RWPE2 (cell line): ENCODE results near the gene CDHR2.

ENCODE experiments used
- ATAC-seq: fragments of 200-7000 bp; cut with Tn5 transposase; 3 replicates; pipeline ENCODE4 v1.9.1; 2021; ENCODE audit warnings: low read depth
- DNase-seq: peaks from one replicate; pipeline ENCODE4 v3.0.0-alpha.2; 2020; ENCODE audit warnings: low spot score
- H3K27ac ChIP-seq: fragments of 450-650 bp; 2 replicates; pipeline ENCODE4 v1.5.1; 2017; ENCODE audit warnings: mild to moderate bottlenecking; ENCODE audit not compliant: poor library complexity, severe bottlenecking
- H3K27me3 ChIP-seq: fragments of 250-450 bp; sonication (Bioruptor Pico); 2 replicates; pipeline ENCODE4 v1.5.1; 2021; ENCODE audit warnings: mild to moderate bottlenecking, moderate library complexity; ENCODE audit not compliant: insufficient read depth, poor library complexity, severe bottlenecking
- H3K36me3 ChIP-seq: fragments of 250-450 bp; sonication (Bioruptor Pico); 2 replicates; pipeline ENCODE4 v1.5.1; 2020; ENCODE audit warnings: low read depth, mild to moderate bottlenecking, moderate library complexity
- H3K4me1 ChIP-seq: fragments of 250-450 bp; sonication (Bioruptor Pico); 2 replicates; pipeline ENCODE4 v1.5.1; 2021; ENCODE audit warnings: mild to moderate bottlenecking, moderate library complexity; ENCODE audit not compliant: insufficient read depth, poor library complexity, severe bottlenecking
- H3K4me3 ChIP-seq: fragments of 250-450 bp; sonication (Bioruptor Pico); 2 replicates; pipeline ENCODE4 v1.5.1; 2021; ENCODE audit warnings: mild to moderate bottlenecking, moderate library complexity; ENCODE audit not compliant: severe bottlenecking
- H3K9me3 ChIP-seq: fragments of 250-450 bp; sonication (Bioruptor Pico); 2 replicates; pipeline ENCODE4 v1.5.1; 2021; ENCODE audit warnings: mild to moderate bottlenecking, moderate library complexity; ENCODE audit not compliant: severe bottlenecking
- CTCF ChIP-seq: fragments of 450-650 bp; IDR thresholded peaks from one replicate; pipeline ENCODE4 v1.5.1; 2017; ENCODE audit warnings: mild to moderate bottlenecking, moderate library complexity; ENCODE audit not compliant: poor library complexity, severe bottlenecking

The CDHR2 gene

GRCh38 chr5:176553260-176554085, 4.3 kb downstream of the CDHR2 start:
- Histone ChIP-seq H3K27me3 (no peaks in the 10 kb centered on the region), H3K4me3 (no peak overlapping the region), H3K36me3 (no peaks in the 10 kb centered on the region), H3K27ac (peak overlapping the region; percentile 51), H3K9me3 (no peaks in the 10 kb centered on the region), H3K4me1 (peaks cover 31% of the 10 kb centered on the region)
- no peak for DNase-seq
- no peak for TF ChIP-seq CTCF
- peak; percentile 89 for ATAC-seq

- no peak for DNase-seq
- Histone ChIP-seq H3K27me3 (no peaks in the 10 kb centered on the region), H3K36me3 (no peaks in the 10 kb centered on the region), H3K9me3 (no peaks in the 10 kb centered on the region), H3K27ac (no peak overlapping the region), H3K4me1 (peaks cover 29% of the 10 kb centered on the region), H3K4me3 (no peak overlapping the region)
- no peak for TF ChIP-seq CTCF
- ATAC-seq = no peak
These were observed 8.7 kb downstream of the CDHR2 start for GRCh38 chr5:176557846-176558245.

- no peak for DNase-seq
- Histone ChIP-seq H3K4me3 (no peak overlapping the region), H3K36me3 (no peaks in the 10 kb centered on the region), H3K4me1 (peaks cover 15% of the 10 kb centered on the region), H3K9me3 (no peaks in the 10 kb centered on the region), H3K27me3 (no peaks in the 10 kb centered on the region), H3K27ac (no peak overlapping the region)
- TF ChIP-seq CTCF = peak; percentile 61
- ATAC-seq = peak; percentile 62
These were observed 10.5 kb downstream of the CDHR2 start for GRCh38 chr5:176559683-176560082.

GRCh38 chr5:176560364-176560763, 11.2 kb downstream of the CDHR2 start:
- Histone ChIP-seq H3K4me1 (peaks cover 10% of the 10 kb centered on the region), H3K27ac (no peak overlapping the region), H3K4me3 (no peak overlapping the region), H3K9me3 (no peaks in the 10 kb centered on the region), H3K36me3 (no peaks in the 10 kb centered on the region), H3K27me3 (no peaks in the 10 kb centered on the region)
- ATAC-seq = no peak
- no peak for TF ChIP-seq CTCF
- no peak for DNase-seq

GRCh38 chr5:176561259-176561658, 12.1 kb downstream of the CDHR2 start:
- ATAC-seq (peak; percentile 43; the same call in 1 of the 3 replicates), DNase-seq (no peak)
- H3K36me3 ChIP-seq = no peaks in the 10 kb centered on the region
- H3K4me3 ChIP-seq = no peak overlapping the region
- no peak for TF ChIP-seq CTCF
- H3K9me3 ChIP-seq = no peaks in the 10 kb centered on the region
- H3K27ac ChIP-seq = no peak overlapping the region
- peaks cover 2% of the 10 kb centered on the region for H3K4me1 ChIP-seq
- H3K27me3 ChIP-seq = no peaks in the 10 kb centered on the region
